Medulla oblongata (tissue), 1 donor: ENCODE results near the gene SCYL3.
A peak's percentile ranks its signal among the peaks of the same experiment; 100 is the strongest.

Experiments
- DNase-seq: peaks from one replicate; pipeline ENCODE4 v3.0.0-alpha.2; 2015; ENCODE audit errors: extremely low spot score

The SCYL3 gene

DNA sequence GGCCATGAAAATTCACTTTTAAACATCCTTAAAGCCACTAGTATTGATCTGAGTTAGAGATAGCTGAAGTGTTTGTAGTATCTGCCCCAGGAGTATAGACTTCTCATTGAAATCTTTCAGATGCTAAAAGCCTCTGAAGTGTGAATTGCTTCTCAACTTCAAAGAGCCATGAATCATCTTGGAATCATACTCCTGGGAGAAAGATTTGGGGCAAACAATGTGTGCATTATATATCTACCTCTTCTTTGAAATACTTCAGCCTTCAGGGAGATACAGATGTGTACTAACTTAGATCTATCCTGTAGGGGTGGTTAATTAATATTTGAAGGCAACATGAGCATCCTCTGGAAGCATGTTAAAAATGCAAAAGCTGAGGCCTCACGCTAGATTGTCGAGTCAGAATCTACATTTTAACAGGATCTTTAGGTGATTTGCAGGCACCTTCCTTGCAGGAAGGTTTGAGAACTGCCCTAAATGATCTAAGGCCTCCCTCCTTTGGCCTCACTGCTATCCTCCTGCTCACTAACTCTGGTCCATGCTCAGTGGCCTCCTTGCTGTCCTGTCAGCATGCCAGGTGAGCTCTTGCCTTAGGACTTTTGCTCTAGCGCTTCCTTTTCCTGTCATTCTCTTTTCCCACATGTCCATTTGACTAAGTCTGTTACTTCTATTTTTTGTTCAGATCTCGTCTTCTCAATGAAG is 6.0 kb upstream of the SCYL3 start:
- DNase-seq = no peak

GRCh38 chr1:169896013-169896412 is 2.3 kb upstream of the SCYL3 start:
- peak; percentile 18 for DNase-seq

DNA sequence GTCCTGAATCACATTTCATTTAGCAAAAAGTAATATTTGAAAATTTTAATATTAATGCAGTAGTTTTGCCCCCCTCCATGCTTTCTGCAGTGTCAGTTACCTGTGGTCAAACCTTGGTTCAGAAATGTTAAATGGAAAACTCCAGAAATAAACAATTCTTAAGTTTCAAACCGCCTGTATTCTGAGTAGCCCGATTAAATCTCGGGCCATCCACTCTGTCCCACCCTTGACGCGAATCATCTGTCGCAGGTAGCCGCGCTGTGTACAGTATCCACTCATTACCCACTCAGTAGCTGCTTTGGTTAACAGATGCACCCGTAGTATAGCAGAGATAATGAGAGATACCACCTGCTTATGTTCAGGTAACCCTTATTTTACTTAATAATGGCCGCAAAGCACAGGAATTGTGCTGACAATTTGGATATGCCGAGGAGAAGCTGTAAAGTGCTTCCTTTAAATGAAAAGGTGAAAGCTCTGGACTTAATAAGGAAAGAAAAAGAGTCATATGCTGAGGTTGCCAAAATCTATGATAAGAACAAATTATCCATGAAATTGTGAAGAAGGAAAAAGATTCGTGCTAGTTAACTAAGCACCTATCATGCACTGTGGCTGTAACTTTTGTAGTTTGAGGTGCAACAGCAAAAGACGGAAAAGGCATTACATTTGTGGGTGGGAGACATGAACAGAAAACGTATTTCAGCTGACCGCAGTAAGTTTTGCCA is 889 bp upstream of the SCYL3 start:
- no peak for DNase-seq

- peak; percentile 53 for DNase-seq
These were observed 610 bp downstream of the SCYL3 start for GRCh38 chr1:169892927-169893644.

GRCh38 chr1:169892176-169892926 is 1.3 kb downstream of the SCYL3 start:
- DNase-seq = no peak

GRCh38 chr1:169891539-169891885 is 2.2 kb downstream of the SCYL3 start:
- DNase-seq = no peak

GRCh38 chr1:169890761-169891538 is 2.7 kb downstream of the SCYL3 start:
- DNase-seq = no peak

- DNase-seq = no peak
These were observed 3.8 kb downstream of the SCYL3 start for GRCh38 chr1:169889871-169890270.

DNA sequence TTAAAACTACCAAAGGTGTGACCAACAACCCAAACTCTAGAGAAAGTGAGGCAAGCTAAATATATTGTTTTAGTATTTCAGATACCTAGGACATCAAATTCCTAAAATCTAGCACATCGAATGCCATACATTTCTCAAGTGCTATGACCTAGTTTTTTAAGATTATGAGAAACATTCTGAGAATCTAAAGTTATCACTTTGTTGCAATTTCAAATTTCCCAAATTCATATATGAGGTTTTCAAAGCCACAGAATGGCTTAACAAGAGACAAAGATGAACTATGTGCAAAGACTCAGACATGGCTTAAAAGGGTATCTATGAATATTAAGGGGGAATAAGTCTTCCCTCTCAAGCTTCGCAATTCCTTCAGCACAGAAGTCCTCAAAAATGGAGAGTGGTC is 6.8 kb downstream of the SCYL3 start:
- no peak for DNase-seq

DNA sequence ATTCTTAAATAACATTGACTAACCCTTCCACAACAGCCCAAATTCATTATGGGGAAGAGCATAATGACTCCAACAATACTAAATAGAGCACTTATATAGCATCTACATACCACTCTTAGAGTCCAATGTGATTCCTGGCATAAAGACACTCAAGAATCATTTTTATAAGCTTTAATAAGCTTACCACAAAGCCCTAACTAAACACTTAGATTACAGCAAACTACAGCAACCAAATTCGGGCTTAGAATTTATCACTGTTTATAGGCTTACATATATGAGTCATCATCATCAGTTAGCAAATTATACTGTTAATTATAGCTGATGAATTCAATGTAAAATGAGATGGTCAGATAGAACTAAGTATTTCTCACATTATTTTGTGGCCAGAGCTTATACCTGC is 7.3 kb downstream of the SCYL3 start:
- DNase-seq = no peak

DNA sequence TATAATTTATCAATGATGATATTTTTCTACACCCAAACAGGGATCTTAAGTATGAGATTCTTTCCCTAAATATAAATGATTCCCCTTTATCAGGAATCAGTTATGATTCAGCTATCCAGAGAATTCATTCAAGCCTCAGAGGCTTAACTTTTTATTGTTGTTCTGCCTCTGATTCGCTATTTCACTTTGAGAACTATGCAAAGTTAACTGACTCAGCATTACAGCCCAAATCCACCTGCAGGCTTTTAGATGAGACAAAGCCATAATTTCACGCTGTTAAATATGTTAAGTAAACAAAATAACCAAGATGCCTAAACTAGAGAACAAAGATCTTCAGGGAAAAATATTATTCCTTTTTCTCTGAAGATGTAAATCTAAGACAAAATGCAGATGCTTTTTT is 8.5 kb downstream of the SCYL3 start:
- no peak for DNase-seq

- DNase-seq = no peak
These were observed 9.1 kb downstream of the SCYL3 start for GRCh38 chr1:169884634-169885033.

DNA sequence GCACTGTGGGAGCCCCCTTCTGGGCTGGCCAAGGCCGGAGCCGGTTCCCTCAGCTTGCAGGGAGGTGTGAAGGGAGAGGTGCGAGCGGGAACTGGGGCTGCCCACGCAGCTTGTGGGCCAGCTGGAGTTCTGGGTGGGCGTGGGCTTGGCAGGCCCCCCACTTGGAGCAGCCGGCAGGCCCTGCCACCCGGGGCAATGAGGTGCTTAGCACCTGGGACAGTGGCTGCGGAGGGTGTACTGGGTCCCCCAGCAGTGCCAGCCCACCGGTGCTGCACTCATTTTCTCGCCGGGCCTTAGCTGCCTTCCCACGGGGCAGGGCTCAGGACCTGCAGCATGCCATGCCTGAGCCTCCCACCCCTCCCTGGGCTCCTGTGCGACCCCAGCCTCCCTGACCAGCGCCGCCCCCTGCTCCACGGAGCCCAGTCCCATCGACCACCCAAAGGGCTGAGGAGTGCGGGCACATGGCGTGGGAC is 11.6 kb downstream of the SCYL3 start:
- DNase-seq = no peak

DNA sequence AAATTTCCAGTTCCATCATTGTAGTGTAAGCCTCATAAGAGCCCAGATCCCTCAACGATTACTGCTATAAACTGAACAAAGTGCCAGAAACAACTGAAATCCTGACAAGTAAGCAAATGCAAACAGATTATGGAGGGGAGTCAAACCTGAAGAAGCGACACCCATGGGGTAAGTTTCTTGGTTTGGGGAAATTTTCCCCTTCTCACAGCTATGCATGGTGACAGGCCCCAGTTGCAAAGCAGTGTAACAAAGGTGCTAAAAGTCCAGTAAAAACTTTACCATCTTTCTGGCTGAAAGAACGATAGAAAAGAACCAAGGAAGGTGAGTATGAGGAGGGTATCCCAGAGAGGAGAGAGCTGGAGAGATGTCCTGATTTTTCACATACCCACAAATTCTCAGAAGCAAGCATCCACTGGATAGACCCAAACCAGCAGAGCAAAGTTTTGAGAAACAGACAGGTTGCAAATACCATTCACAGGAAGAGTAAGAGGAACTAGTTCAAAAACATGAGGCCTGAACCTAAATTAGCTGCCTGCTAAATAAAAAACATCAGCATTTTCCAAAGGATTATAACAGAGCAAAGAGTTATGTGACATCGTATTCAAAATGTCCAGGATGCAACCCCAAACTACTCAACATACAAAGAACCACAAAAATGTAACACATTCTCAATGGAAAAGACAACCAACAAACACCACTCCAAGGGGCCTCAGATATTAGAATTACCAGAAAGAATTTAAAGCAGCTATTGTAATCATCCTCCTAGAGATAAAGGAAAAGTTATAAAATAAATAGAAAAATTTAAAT is 14.5 kb downstream of the SCYL3 start:
- no peak for DNase-seq

- DNase-seq = no peak
These were observed 15.2 kb downstream of the SCYL3 start for GRCh38 chr1:169878498-169878897.

DNA sequence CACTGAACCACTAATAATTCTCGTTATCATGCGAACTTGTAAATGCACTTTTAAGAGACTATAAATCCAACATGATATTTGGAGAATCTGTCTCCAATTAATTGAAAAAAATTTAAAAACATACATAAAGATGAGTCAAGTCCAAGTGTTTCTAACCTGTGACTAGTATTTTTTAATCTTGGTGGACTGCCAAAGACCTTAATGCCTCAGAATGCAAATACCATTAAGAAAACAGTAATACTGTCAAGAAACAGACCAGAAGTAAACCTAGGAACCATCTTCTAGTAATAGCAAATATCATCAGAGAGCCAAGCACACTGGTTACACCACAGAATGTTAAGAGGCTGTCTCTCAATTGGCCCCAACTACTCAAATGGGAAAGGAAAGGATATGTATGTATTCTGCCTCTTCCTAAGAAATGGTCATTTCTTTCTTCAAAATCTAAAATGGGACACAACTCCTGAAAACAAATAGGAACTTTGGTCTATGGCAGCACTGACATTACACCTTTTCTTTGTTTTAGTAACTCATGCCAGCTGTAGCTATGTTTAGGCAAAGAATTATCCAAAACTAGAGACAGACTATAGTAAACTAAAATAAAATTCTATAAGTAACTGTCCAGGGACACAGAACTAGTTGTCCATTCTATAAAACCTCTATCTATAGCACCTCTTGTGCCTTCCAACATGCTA is 15.8 kb downstream of the SCYL3 start:
- DNase-seq = no peak

DNA sequence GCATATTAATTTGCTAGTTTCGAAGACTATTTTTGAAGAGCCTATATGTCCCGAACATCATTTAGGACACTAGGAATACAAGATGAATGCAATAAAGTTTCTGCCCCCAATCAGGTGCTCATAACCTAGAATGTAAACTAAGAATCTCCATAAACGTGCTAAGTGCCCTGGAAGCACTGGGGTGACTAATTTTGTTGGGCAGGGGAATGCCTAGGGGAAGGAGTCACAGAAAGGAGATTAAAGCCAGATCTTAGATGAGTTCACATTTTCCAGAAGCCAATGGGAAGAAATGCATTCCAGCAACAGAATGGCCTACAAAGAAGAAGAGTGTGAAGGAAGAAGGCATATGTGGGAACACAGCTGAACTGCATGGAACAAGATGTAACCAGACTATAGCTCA is 19.5 kb downstream of the SCYL3 start:
- no peak for DNase-seq

DNA sequence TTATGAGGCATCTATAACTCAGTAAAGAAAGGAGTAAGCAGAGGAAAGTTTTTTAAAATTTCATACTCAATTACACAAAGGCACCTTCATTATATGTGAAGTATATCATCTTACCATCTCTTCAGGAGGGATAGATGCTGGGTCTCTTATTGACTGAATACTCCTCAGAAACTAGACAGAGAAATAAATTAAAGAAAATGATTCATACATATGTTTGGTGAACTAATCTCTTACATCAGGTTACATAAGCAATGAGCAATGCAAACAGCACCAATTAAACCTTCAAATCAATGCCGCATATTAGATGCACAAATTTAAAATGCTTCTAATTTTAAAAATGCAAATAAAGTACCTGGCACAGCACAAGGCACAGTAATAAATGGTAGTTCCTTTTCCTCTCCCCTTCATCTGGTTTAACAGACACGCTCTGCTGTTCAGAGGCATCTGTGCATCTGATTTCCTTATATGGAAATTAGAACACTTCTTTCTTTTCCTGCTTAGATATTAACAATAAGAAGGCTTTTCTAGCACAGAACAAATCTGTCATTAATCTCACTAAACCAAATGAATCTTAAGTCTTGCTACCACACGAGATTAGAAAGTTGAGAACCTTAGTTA is 20.0 kb downstream of the SCYL3 start:
- DNase-seq = no peak

DNA sequence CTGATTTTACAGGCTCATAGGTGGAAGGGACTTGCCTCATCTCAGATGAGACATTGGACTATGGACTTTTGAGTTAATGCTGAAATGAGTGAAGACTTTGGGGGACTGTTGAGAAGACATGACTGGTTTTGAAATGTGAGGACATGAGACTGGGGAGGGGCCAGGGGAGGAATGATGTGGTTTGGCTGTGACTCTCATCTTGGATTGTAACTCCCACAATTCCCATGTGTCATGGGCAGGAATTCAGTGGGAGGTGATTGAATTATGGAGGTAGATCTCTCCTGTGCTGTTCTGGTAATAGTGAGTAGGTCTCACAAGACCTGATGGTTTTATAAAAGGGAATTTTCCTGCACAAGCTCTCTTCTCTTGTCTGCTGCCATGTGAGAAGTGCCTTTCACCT is 20.8 kb downstream of the SCYL3 start:
- no peak for DNase-seq
